Uterus (tissue), 2 donors: Measurements from ENCODE around the gene GPR55.

Experiments
- POLR2A ChIP-seq, 2 donors: fragments of 450-650 bp; IDR thresholded peaks; one replicate each; pipeline ENCODE4 v1.6.1; 2016; ENCODE audit warnings: antibody characterized with exemption in 2 of 2, mild to moderate bottlenecking in 1 of 2, moderate library complexity in 1 of 2
- TF ChIP-seq, protein P1 (sequence below), 4 experiments: fragments of 200-600 bp in 2 of 4; fragments of 450-650 bp in 2 of 4; sonication (generic) in 2 of 4; IDR thresholded peaks; one replicate each; pipeline ENCODE4 v1.5.1; 2016 to 2019; ENCODE audit warnings: antibody characterized with exemption in 4 of 4, mild to moderate bottlenecking in 2 of 4, moderate library complexity in 1 of 4

DNA sequence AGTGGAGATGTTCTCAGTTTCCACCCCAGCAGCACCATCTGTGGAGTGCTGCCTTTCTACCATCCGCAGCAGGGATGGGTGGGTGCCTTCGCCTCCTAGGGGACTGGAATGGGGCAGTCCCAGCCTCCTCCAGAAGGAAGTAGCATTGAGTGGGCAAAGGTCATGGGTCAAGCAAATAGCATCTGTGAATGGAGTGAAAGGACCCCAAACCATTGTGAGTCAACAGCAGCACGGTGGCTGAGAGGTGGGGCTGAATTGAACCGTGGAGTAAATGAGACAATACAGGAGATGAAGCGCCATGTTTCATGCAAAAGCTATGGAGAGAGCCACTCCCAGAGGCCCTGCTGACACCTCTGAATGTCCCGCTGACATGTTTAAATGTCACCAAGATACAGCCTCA lies 9.7 kb downstream of the GPR55 start:
- TF ChIP-seq POLR2A (IDR thresholded peaks at IDR 0.05), result no peak
- TF ChIP-seq, protein P1, sequence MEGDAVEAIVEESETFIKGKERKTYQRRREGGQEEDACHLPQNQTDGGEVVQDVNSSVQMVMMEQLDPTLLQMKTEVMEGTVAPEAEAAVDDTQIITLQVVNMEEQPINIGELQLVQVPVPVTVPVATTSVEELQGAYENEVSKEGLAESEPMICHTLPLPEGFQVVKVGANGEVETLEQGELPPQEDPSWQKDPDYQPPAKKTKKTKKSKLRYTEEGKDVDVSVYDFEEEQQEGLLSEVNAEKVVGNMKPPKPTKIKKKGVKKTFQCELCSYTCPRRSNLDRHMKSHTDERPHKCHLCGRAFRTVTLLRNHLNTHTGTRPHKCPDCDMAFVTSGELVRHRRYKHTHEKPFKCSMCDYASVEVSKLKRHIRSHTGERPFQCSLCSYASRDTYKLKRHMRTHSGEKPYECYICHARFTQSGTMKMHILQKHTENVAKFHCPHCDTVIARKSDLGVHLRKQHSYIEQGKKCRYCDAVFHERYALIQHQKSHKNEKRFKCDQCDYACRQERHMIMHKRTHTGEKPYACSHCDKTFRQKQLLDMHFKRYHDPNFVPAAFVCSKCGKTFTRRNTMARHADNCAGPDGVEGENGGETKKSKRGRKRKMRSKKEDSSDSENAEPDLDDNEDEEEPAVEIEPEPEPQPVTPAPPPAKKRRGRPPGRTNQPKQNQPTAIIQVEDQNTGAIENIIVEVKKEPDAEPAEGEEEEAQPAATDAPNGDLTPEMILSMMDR (IDR thresholded peaks at IDR 0.05), result no peak
